ENCODE data around the gene ENOX1. TPM values are rescaled to one million over a fixed set of nuclear protein-coding genes. Genes with fewer than 3 reads are reported as not detected.

Gene ENOX1
- total and polyA plus RNA-seq, 4 donors: 0.33 to 7.7 (median 1.1) TPM

DNA sequence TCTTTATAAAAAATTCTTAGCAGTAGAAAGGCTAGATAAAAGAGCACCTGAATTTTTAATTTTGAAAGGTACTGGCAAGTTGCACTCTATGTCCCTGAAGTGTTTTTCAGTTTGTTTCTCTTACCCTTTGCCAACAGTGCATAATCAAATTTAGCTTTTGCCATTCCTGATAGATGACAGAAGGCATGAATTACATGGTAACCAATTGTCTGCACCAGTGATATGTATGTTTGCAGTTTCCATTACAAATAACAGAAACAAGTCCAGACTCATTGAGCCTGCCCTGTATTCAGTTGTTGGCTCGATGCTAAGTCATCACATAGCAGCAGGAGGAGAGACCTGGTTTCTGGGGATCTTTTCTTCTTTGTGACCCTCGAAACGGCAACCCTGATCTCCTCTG is 453.6 kb downstream of the ENOX1 start:
- Histone ChIP-seq H3K36me3 (ENCODE audit: control insufficient read depth in 4 of 4, insufficient read depth in 4 of 4, low read length in 4 of 4) (no peaks in the 10 kb centered on the region), H3K9ac (ENCODE audit: insufficient read depth in 1 of 2, low read length in 2 of 2) (no peak overlapping the region), H3K4me3 (no peak overlapping the region), H3K27ac (ENCODE audit: low read depth in 1 of 2, low read length in 1 of 2) (no peak overlapping the region), H3K4me1 (ENCODE audit: control insufficient read depth in 5 of 5, insufficient read depth in 5 of 5, low read length in 5 of 5) (peaks cover 0 to 21% (median 8%) of the 10 kb centered on the region in 5 donors), H3K27me3 (ENCODE audit: control insufficient read depth in 3 of 3, insufficient read depth in 3 of 3, low read length in 2 of 3) (no peaks in the 10 kb centered on the region), H3K9me3 (ENCODE audit: control insufficient read depth in 4 of 4, insufficient read depth in 3 of 4, low read length in 3 of 4) (no peaks in the 10 kb centered on the region)
- 86 to 92% methylated on average over 3 of the region's 3 CpGs for WGBS, 2 donors
- ATAC-seq (ENCODE audit: insufficient read depth, low FRiP score) (no peak), DNase-seq (no peak)
- TF ChIP-seq, protein P1, sequence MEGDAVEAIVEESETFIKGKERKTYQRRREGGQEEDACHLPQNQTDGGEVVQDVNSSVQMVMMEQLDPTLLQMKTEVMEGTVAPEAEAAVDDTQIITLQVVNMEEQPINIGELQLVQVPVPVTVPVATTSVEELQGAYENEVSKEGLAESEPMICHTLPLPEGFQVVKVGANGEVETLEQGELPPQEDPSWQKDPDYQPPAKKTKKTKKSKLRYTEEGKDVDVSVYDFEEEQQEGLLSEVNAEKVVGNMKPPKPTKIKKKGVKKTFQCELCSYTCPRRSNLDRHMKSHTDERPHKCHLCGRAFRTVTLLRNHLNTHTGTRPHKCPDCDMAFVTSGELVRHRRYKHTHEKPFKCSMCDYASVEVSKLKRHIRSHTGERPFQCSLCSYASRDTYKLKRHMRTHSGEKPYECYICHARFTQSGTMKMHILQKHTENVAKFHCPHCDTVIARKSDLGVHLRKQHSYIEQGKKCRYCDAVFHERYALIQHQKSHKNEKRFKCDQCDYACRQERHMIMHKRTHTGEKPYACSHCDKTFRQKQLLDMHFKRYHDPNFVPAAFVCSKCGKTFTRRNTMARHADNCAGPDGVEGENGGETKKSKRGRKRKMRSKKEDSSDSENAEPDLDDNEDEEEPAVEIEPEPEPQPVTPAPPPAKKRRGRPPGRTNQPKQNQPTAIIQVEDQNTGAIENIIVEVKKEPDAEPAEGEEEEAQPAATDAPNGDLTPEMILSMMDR (IDR thresholded peaks at IDR 0.05; ENCODE audit: control extremely low read depth, extremely low read depth): no peak

DNA sequence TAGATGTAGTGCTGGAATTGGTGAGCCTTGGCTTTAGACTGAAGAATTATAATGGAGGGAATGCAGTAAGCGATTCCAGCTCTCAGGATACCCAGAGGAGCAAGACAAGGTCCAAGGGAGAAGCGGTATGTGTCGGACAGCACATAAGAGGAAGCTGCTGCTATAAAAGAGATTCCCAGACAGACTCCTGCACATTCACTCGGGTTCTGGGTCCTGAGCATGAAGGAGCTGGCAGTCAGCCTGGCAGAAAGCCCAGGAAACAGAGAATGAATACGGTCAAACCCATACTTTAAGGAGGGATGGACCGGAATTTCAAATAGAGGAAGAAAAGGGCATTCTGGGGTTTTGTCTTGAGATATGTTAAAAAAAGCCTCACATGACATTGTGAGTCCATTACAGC is 455.1 kb downstream of the ENOX1 start:
- WGBS, 2 donors: 63 to 70% methylated on average over 6 of the region's 6 CpGs
- no peak overlapping the region for H3K9ac ChIP-seq (ENCODE audit: insufficient read depth in 1 of 2, low read length in 2 of 2)

DNA sequence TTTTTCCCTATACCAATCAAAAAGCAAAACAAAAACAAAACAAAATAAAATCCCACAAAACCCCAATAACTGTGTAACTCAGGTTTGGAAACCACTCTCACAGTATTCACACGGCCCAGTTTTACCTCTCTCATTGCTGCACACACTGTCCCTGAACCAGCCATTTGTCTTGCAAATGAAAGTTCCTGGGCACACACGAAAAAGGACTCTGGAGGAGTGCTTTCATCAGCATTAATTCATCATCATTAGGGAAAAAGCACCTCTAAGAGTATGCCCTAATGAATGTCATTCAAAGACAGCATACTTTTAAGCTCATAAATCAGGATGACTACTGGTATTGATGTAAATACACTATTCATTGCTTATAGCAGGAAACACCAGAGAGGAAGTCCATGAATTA is 457.1 kb downstream of the ENOX1 start:
- H3K27ac ChIP-seq (ENCODE audit: low read depth in 1 of 2, low read length in 1 of 2): no peak overlapping the region
- TF ChIP-seq, protein P1 (IDR thresholded peaks at IDR 0.05; ENCODE audit: control extremely low read depth, extremely low read depth): no peak
- H3K36me3 ChIP-seq (ENCODE audit: control insufficient read depth in 4 of 4, insufficient read depth in 4 of 4, low read length in 4 of 4): no peaks in the 10 kb centered on the region
- H3K4me3 ChIP-seq: no peak overlapping the region
- ATAC-seq (ENCODE audit: insufficient read depth, low FRiP score) (no peak), DNase-seq (no peak)
- no peaks in the 10 kb centered on the region for H3K9me3 ChIP-seq (ENCODE audit: control insufficient read depth in 4 of 4, insufficient read depth in 3 of 4, low read length in 3 of 4)
- H3K27me3 ChIP-seq (ENCODE audit: control insufficient read depth in 3 of 3, insufficient read depth in 3 of 3, low read length in 2 of 3): no peaks in the 10 kb centered on the region
- no peak overlapping the region for H3K9ac ChIP-seq (ENCODE audit: insufficient read depth in 1 of 2, low read length in 2 of 2)
- peaks cover 0 to 13% (median 5%) of the 10 kb centered on the region in 5 donors for H3K4me1 ChIP-seq (ENCODE audit: control insufficient read depth in 5 of 5, insufficient read depth in 5 of 5, low read length in 5 of 5)
- WGBS, 2 donors: 73 to 79% methylated on average over 2 of the region's 2 CpGs

More for the DNA sequence above, 455.1 kb downstream of the ENOX1 start:
- DNase-seq (peak in 2 of 3 donors; percentile 28 to 41), ATAC-seq (ENCODE audit: insufficient read depth, low FRiP score) (no peak)
- no peaks in the 10 kb centered on the region for H3K9me3 ChIP-seq (ENCODE audit: control insufficient read depth in 4 of 4, insufficient read depth in 3 of 4, low read length in 3 of 4)
- no peak overlapping the region for H3K4me3 ChIP-seq
- H3K4me1 ChIP-seq (ENCODE audit: control insufficient read depth in 5 of 5, insufficient read depth in 5 of 5, low read length in 5 of 5): peaks cover 0 to 21% (median 7%) of the 10 kb centered on the region in 5 donors
- no peak overlapping the region for H3K27ac ChIP-seq (ENCODE audit: low read depth in 1 of 2, low read length in 1 of 2)
- H3K27me3 ChIP-seq (ENCODE audit: control insufficient read depth in 3 of 3, insufficient read depth in 3 of 3, low read length in 2 of 3): no peaks in the 10 kb centered on the region
- TF ChIP-seq, protein P1 (IDR thresholded peaks at IDR 0.05; ENCODE audit: control extremely low read depth, extremely low read depth): no peak
- no peaks in the 10 kb centered on the region for H3K36me3 ChIP-seq (ENCODE audit: control insufficient read depth in 4 of 4, insufficient read depth in 4 of 4, low read length in 4 of 4)

DNA sequence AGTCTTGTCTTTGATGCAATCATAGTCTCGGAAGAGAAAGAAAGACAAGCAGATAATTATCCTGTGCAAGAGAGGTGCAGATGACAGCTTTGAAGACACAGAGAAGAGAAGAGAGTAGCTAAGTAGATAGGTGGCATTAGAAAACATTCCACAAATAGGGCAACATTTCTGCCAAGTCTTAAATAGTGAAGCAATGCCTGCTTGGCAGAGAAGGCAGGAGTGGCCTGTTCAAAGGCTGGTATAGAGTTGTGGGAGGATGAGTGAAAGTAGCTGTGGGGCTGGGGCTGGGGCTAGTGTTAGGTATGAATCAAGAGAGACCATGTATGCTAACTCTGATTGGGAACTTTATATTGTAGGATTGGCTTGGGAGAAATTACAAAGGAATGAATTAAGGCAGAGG is 457.9 kb downstream of the ENOX1 start:
- H3K36me3 ChIP-seq (ENCODE audit: control insufficient read depth in 4 of 4, insufficient read depth in 4 of 4, low read length in 4 of 4): no peaks in the 10 kb centered on the region
- no peak for ATAC-seq (ENCODE audit: insufficient read depth, low FRiP score)

More for the DNA sequence above, 457.9 kb downstream of the ENOX1 start:
- peaks cover 0 to 6% (median 0%) of the 10 kb centered on the region in 5 donors for H3K4me1 ChIP-seq (ENCODE audit: control insufficient read depth in 5 of 5, insufficient read depth in 5 of 5, low read length in 5 of 5)
- H3K9me3 ChIP-seq (ENCODE audit: control insufficient read depth in 4 of 4, insufficient read depth in 3 of 4, low read length in 3 of 4): no peaks in the 10 kb centered on the region
- TF ChIP-seq, protein P1 (IDR thresholded peaks at IDR 0.05; ENCODE audit: control extremely low read depth, extremely low read depth): no peak
- DNase-seq: no peak
- WGBS, 2 donors: 87 to 100% methylated on average over 1 of the region's 1 CpG
- no peak overlapping the region for H3K4me3 ChIP-seq
- H3K9ac ChIP-seq (ENCODE audit: insufficient read depth in 1 of 2, low read length in 2 of 2): no peak overlapping the region
- no peak overlapping the region for H3K27ac ChIP-seq (ENCODE audit: low read depth in 1 of 2, low read length in 1 of 2)
- no peaks in the 10 kb centered on the region for H3K27me3 ChIP-seq (ENCODE audit: control insufficient read depth in 3 of 3, insufficient read depth in 3 of 3, low read length in 2 of 3)
